ENCODE measurements around the gene PRPF4. TPM values are rescaled to one million over a fixed set of nuclear protein-coding genes. Genes with fewer than 3 reads are reported as not detected.
A peak's percentile ranks its signal among the peaks of the same experiment; 100 is the strongest.

Gene PRPF4
- total and polyA plus RNA-seq, 9 of the 15 experiments (the other 6 are each of a cell fraction or from before 2014, with no cell fraction given): 25.8 to 66.0 (median 39.8) TPM

- TF ChIP-seq CHD7 (IDR thresholded peaks at IDR 0.05; ENCODE audit: low read depth, low read length): no peak
- TF ChIP-seq RAD51 (IDR thresholded peaks at IDR 0.05; ENCODE audit: borderline replicate concordance, low read depth): peak; percentile 11; the same call in 1 of the 2 replicates
- peak; percentile 43; the same call in 1 of the 2 replicates for TF ChIP-seq HMGXB4 (CRISPR knock-in tag; IDR thresholded peaks at IDR 0.05)
- TF ChIP-seq CSDE1 (IDR thresholded peaks at IDR 0.05): peak in 1 of 2 experiments; percentile 54; a peak in 1 of 4 replicates
- peak; percentile 93 for TF ChIP-seq ZC3H11A (IDR thresholded peaks at IDR 0.05; ENCODE audit: low read depth, low read length)
- TF ChIP-seq ZNF263 (CRISPR knock-in tag; IDR thresholded peaks at IDR 0.05; ENCODE audit: borderline replicate concordance): 0 out of 2 replicates have a peak, but pooled peaks have one; percentile 25
- TF ChIP-seq TEAD4 (IDR thresholded peaks at IDR 0.05; ENCODE audit: low read length): peak; percentile 32; the same call in 1 of the 2 replicates
- TF ChIP-seq TEAD4 (CRISPR knock-in tag; IDR thresholded peaks at IDR 0.05; ENCODE audit: borderline replicate concordance): no peak
- peak; percentile 86 for TF ChIP-seq C11orf30 (IDR thresholded peaks at IDR 0.05; ENCODE audit: low read depth)
- peak; percentile 73; the same call in 1 of the 2 replicates for TF ChIP-seq KLF13 (tag; IDR thresholded peaks at IDR 0.05; ENCODE audit: borderline replicate concordance, low read depth)
Observed at GRCh38 chr9:113340011-113340699, 64.7 kb downstream of the PRPF4 start, which contains the start of gene WDR31 (continued).

All from K562 (cell line).